Aorta (tissue), 5 donors: ENCODE data around the gene UAP1L1. TPM values are rescaled to one million over a fixed set of nuclear protein-coding genes. Genes with fewer than 3 reads are reported as not detected.

Experiments
- ATAC-seq: fragments of 200-7000 bp; cut with Tn5 transposase; one replicate; pipeline ENCODE4 v1.9.1; 2022; ENCODE audit warnings: moderate library complexity; ENCODE audit not compliant: low FRiP score
- DNase-seq, 2 donors: peaks; one replicate each; pipeline ENCODE4 v3.0.0-alpha.2; 2020
- H3K27ac ChIP-seq, 2 donors: one replicate each; pipeline ENCODE4 v1.5.1; 2013; ENCODE audit warnings: low read length in 2 of 2, mild to moderate bottlenecking in 2 of 2, moderate library complexity in 2 of 2, control low read depth in 1 of 2, inconsistent platforms in 1 of 2, low read depth in 1 of 2
- H3K27me3 ChIP-seq, 2 donors: one replicate each; pipeline ENCODE4 v1.6.1; 2013; ENCODE audit warnings: control low read depth in 1 of 2, low read length in 1 of 2, mild to moderate bottlenecking in 1 of 2, moderate library complexity in 1 of 2; ENCODE audit not compliant: insufficient read depth in 2 of 2, control insufficient read depth in 1 of 2
- H3K36me3 ChIP-seq, 2 donors: one replicate each; pipeline ENCODE4 v1.6.1; 2013; ENCODE audit warnings: control low read depth in 1 of 2, low read length in 1 of 2, mild to moderate bottlenecking in 1 of 2; ENCODE audit not compliant: insufficient read depth in 2 of 2, control insufficient read depth in 1 of 2
- H3K4me1 ChIP-seq, 2 donors: one replicate each; pipeline ENCODE4 v1.6.1; 2013; ENCODE audit warnings: low read length in 2 of 2, control low read depth in 1 of 2, mild to moderate bottlenecking in 1 of 2, moderate library complexity in 1 of 2; ENCODE audit not compliant: insufficient read depth in 2 of 2, control insufficient read depth in 1 of 2
- H3K4me3 ChIP-seq, 2 donors: one replicate each; pipeline ENCODE4 v1.5.1; 2013; ENCODE audit warnings: low read length in 2 of 2, control low read depth in 1 of 2, mild to moderate bottlenecking in 1 of 2
- H3K9me3 ChIP-seq: one replicate; pipeline ENCODE4 v1.6.1; 2013; ENCODE audit warnings: mild to moderate bottlenecking, low read length; ENCODE audit not compliant: control insufficient read depth
- WGBS, 2 donors: extraction: QIAGEN DNeasy Blood & Tissue Kit; methylation state at CpG; one replicate each; pipeline ENCODE4 v1.1.7; 2013; 5-methylcytosine and 5-hydroxymethylcytosine counted together
- intact Hi-C, 2 donors: fragments of 100-400 bp; cut with DNase I; formaldehyde crosslinking; loops; one replicate each; pipeline versions ENCODE4 v1.14.2 to v1.15.0; 2022
- polyA plus RNA-seq, 2 donors: library from polyadenylated mRNA; stranded (reverse); fragments of 200-250 nt; gene quantifications; one replicate each; pipeline ENCODE4 v1.2.3, GENCODE V29; 2013
- total RNA-seq, 2 donors: library from RNA; stranded (reverse); fragmentation: NEBNext Ultra II Directional; extraction: Animal tissue kit (Norgen Biotek cat#: 25700); gene quantifications; one replicate each; pipeline ENCODE4 v1.2.1, GENCODE V29; 2021
- donor health status: healthy with polysubstance abuse.
- donor health status: Bipolar disorder and iron deficiency.
- donor health status: DM: no; HTN: no; CAD: no.
- donor health status: DM: no; HTN: no; CAD: no.
- donor health status: DM: yes; HTN: yes; CAD: no.

The UAP1L1 gene
- total and polyA plus RNA-seq, 4 donors: 4.1 to 20.6 (median 10.5) TPM

DNA sequence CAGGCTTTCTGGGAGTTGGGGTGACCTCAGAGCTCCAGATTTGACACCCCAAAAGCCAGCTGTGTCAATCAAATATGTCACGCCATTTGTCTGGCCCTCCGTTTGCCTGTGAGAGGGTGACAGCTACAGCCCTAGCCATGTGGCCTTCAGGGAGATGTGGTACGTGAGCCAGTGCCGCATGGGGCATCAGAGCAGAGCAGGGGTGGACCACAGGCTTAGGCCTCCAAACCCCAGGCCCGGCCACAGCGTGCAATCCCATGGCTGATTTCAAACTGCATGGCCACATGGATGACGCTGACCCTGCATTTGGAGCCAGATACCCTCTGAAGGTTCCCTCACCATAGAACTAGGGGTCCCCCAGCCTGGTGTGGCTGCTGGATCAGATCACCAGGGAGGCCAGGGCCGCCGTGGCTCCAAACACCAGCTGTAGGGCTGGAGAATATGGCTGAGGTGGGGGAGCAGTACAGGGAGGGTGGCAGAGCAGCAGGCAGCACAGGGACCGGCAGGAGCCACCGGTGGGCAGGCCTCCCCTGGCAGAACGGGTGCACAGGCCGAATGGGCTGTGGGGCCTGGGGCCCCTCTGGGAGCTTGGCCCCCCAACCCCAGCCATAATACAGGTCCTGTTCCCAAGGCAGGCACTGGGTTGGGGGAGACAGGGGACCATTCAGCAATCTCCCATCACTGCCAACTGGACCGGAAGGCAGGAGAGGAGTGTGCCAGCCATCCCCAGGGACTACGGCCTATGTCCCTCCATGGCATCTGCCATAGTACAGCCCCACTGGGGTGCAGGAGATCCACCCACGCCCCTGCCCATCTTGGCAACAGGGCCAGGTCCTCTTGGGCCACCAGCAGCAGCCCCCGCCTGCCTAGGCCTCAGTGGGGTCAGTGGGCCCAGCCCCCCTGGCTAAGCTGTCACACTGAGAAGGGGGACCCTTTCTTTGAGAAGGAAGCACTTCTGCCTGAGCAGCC, 8.5 kb upstream of the UAP1L1 start:
- H3K36me3 ChIP-seq: no peaks in the 10 kb centered on the region
- DNase-seq (no peak), ATAC-seq (no peak)
- H3K9me3 ChIP-seq: no peaks in the 10 kb centered on the region
- H3K27ac ChIP-seq: no peak overlapping the region
- H3K4me3 ChIP-seq: no peak overlapping the region
- intact Hi-C loops: loop anchor here (10.0 kb wide), 1 partner anchor 284 kb away; no protein-coding TSS in a partner anchor
- no peaks in the 10 kb centered on the region for H3K27me3 ChIP-seq
- WGBS, 2 donors: 91 to 92% methylated on average over 17 of the region's 17 CpGs
- H3K4me1 ChIP-seq: no peaks in the 10 kb centered on the region

DNA sequence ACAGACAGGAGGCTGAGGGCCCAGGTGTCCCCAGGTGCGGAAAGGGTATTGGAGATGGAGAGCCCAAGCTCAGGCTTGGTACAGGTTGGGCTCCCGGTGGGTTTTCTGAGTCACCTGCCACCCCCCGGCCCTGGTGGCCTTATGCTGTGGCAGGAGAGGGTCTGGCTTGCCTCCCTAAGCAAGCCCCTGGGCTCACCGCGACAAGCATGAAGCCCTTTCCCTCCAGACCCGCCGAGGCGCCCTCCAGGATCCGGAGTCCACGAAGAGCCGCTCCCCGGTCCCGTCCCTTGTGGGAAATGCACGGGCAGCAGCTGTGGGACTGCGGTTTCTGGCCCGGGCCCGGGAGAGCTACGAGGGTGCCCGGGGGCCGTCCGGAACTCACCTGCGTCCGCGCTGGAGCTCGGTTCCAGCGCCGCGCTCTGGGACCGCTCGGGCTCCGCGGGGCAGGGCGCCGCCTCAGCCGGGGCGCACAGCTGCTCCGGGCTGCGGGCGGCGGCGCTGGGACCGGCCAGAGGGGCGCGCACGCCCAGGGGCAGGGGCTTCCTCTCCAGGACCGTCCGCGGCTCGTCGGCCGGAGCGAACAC, 7.7 kb upstream of the UAP1L1 start:
- Histone ChIP-seq H3K4me1 (no peaks in the 10 kb centered on the region), H3K4me3 (no peak overlapping the region), H3K27me3 (no peaks in the 10 kb centered on the region), H3K36me3 (no peaks in the 10 kb centered on the region), H3K9me3 (no peaks in the 10 kb centered on the region), H3K27ac (no peak overlapping the region)
- 8 to 9% methylated on average over 38 to 52 of the region's 52 CpGs for WGBS, 2 donors
- intact Hi-C loops: loop anchor here (10.0 kb wide), 1 partner anchor 285 kb away; no protein-coding TSS in a partner anchor
- DNase-seq: no peak
- no peak for ATAC-seq

DNA sequence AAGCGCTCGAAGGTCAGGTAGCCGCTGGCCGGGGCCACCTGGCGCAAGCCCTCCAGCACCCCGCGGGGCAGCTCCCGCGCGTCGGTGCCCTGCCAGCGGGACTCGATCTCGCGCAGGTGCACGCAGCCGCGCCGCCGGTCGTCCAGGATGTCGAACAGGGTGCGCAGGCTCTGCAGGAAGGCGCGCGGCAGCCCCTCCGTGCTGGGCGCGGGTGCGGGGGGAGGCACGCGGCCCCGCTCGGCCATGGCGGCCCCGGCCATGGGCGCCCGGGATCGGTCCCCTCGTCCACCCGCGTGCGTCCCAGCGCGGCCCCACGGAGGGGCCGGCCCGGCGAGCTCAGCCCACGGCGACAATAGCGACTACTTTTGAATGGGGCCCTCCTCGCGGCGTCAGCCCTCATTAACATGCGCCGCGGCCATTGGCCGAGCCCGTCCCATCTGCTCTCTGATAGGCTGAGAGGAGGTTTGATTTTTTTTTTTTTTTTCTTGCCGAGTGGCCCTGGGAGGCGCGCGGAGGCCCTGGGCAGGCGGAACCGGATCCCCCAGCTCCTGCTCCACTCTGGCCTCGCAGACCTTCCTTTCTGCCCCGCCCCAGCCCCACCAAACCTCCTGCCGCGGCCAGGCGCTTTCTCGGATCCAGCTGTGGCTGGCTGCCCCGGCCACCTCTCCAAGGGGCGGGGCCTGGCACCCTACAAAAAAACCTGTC, 7.0 kb upstream of the UAP1L1 start, which contains the start of gene SAPCD2:
Gene SAPCD2, minus strand, starts transcription at position 357 of the 705 bp plus-strand sequence. Its CDS starts 97 bp downstream, at position 260.
- no peaks in the 10 kb centered on the region for H3K27me3 ChIP-seq
- ATAC-seq (peak; percentile 90), DNase-seq (peak; percentile 93 to 95)
- intact Hi-C loops: no loop called here
- H3K4me3 ChIP-seq: no peak within 1 kb of the TSS
- no peaks in the 10 kb centered on the region for H3K36me3 ChIP-seq
- no peaks in the 10 kb centered on the region for H3K4me1 ChIP-seq
- no peak within 1 kb of the TSS for H3K27ac ChIP-seq
- H3K9me3 ChIP-seq: no peaks in the 10 kb centered on the region
- 0 to 1% methylated on average over 46 to 74 of the region's 74 CpGs for WGBS, 2 donors

DNA sequence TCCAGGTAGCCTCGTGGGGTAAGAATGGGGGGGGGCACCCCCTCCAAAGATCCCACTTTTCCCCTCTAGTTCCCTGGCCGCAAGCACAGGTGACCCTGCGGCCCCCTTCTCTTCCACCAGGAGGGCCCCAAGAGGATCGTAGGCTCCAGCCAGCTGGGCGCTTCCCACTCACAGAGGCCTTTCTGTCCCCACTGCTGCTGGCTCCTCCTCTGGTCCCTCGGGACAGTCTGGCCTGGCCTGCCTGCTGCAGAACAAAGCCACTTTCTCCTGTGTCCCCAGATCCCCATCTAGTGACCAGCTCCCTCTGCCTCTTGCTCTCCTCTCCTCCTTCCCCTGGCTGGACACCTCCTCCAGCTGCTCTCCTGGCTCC, 6.4 kb upstream of the UAP1L1 start:
- H3K4me1 ChIP-seq: no peaks in the 10 kb centered on the region
- H3K4me3 ChIP-seq: no peak overlapping the region
- ATAC-seq: peak; percentile 31
- intact Hi-C loops: no loop called here
- H3K9me3 ChIP-seq: no peaks in the 10 kb centered on the region
- no peaks in the 10 kb centered on the region for H3K27me3 ChIP-seq
- no peak for DNase-seq
- H3K36me3 ChIP-seq: no peaks in the 10 kb centered on the region
- WGBS, 2 donors: 10 to 22% methylated on average over 4 to 6 of the region's 6 CpGs
- H3K27ac ChIP-seq: no peak overlapping the region

DNA sequence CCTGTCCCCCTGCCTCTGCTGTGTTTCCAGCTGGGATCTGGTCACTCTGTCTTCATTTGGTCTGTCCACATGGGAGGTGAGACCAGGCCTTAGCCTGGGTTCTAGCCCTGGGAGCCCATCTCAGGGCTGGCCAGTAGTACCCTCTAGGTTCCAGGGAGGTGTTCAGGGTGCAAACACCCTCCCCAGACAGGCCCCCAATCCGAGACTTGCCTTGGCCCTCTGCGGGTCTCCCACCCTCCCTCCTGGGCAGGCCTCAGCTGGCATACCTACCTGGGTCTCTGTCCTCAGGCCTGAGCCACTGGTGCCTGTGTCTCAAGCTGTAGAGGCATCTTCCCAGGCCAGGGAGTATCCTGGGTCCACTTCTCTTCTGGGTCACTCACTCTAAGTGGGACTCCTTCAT, 6.0 kb upstream of the UAP1L1 start:
- ATAC-seq (no peak), DNase-seq (no peak)
- no peaks in the 10 kb centered on the region for H3K4me1 ChIP-seq
- no peaks in the 10 kb centered on the region for H3K27me3 ChIP-seq
- intact Hi-C loops: no loop called here
- no peak overlapping the region for H3K4me3 ChIP-seq
- no peaks in the 10 kb centered on the region for H3K9me3 ChIP-seq
- no peaks in the 10 kb centered on the region for H3K36me3 ChIP-seq
- H3K27ac ChIP-seq: no peak overlapping the region
- 73 to 85% methylated on average over 2 of the region's 2 CpGs for WGBS, 2 donors

DNA sequence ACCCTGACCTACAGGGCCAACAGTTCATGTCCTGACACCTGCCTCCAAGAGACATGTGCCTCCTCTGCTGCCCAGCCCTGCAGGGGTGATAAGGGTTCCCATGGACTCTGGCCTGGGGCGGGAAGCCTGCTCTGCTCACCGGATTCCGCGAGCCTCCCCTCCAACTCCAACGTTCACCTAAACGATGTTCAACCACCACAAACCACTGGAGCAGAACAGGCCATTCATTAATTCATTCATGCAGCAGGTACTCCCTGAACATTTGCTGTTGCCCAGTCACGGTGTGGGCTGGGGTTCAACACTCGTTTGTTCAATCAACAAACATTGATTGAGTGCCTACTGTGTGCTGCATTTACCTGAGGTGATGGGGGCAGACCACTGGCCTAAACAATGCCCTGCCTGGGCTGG, 3.3 kb upstream of the UAP1L1 start:
- no peaks in the 10 kb centered on the region for H3K4me1 ChIP-seq
- H3K36me3 ChIP-seq: no peaks in the 10 kb centered on the region
- WGBS, 2 donors: 90 to 91% methylated on average over 8 of the region's 8 CpGs
- no peak for ATAC-seq
- no peak overlapping the region for H3K4me3 ChIP-seq
- no peak overlapping the region for H3K27ac ChIP-seq
- no peaks in the 10 kb centered on the region for H3K9me3 ChIP-seq
- intact Hi-C loops: no loop called here
- DNase-seq: no peak
- no peaks in the 10 kb centered on the region for H3K27me3 ChIP-seq

DNA sequence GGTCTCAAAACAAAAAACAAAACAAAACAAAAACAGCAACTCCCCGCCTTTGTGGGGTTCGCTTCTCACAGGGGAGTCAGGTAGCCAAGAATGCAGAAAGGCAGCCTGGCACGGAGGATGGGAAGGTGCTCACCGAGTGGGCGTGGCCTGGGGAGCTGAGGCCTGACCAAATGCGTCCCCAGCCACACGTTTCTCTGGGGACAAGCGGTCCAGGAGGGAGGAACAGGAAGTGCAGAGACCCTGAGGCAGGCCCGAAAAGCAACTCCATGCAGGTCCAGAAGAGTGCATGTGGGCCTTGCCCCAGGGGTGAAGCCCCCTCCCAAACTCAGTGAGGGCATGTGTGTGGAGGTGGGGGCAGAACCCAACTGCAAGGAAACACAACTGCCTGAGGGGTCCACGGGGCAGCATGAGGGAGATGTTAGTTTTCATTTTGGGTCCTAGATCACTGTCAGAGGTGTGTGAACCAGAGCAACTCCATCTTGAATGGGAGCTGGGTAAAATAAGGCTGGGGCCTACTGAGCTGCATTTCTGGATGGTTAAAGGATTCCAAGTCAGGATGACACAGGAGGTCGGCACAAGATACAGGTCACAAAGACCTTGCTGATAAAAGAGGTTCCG, 2.6 kb upstream of the UAP1L1 start:
- H3K36me3 ChIP-seq: no peaks in the 10 kb centered on the region
- H3K9me3 ChIP-seq: no peaks in the 10 kb centered on the region
- intact Hi-C loops: no loop called here
- no peak overlapping the region for H3K4me3 ChIP-seq
- H3K27ac ChIP-seq: no peak overlapping the region
- 88% methylated on average over 12 of the region's 12 CpGs for WGBS, 2 donors
- ATAC-seq (no peak), DNase-seq (no peak)
- no peaks in the 10 kb centered on the region for H3K4me1 ChIP-seq
- H3K27me3 ChIP-seq: no peaks in the 10 kb centered on the region

DNA sequence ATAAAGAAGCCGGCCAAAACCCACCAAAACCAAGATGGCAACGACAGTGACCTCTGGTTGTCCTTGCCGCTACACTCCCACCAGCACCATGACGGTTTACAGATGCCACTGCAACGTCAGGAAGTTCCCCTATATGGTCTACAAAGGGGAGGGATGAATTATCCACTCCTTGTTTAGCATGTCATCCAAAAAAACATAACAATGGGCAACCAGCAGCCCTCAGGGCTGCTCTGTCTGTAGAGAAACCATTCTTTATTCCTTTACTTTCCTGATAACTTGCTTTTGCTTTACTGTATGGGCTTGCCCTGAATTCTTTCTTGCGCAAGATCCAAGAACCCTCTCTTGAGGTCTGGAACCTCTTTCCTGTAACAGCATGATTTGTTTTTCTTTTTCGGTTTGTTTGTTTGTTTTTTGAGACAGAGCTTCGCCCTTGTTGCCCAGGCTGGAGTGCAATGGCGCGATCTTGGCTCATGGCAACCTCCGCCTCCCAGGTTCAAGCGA, 2.0 kb upstream of the UAP1L1 start:
- intact Hi-C loops: no loop called here
- no peaks in the 10 kb centered on the region for H3K27me3 ChIP-seq
- H3K4me3 ChIP-seq: no peak overlapping the region
- DNase-seq: no peak
- H3K4me1 ChIP-seq: no peaks in the 10 kb centered on the region
- H3K27ac ChIP-seq: no peak overlapping the region
- no peaks in the 10 kb centered on the region for H3K36me3 ChIP-seq
- WGBS, 2 donors: 83 to 88% methylated on average over 12 of the region's 12 CpGs
- no peaks in the 10 kb centered on the region for H3K9me3 ChIP-seq
- no peak for ATAC-seq
